ENCODE measurements around the gene ANKUB1. TPM values are rescaled to one million over a fixed set of nuclear protein-coding genes. Genes with fewer than 3 reads are reported as not detected.

Gene ANKUB1
- total RNA-seq, 1 donor from 2014 or later: not detected

GRCh38 chr3:149763565-149764195 is 28.7 kb downstream of the ANKUB1 start:
- H3K36me3 ChIP-seq: no peaks in the 10 kb centered on the region
- no peaks in the 10 kb centered on the region for H3K4me1 ChIP-seq
- DNase-seq: no peak
- ATAC-seq: peak; percentile 32
- intact Hi-C loops (cut with DNase I): no loop called here
- TF ChIP-seq, protein P1, sequence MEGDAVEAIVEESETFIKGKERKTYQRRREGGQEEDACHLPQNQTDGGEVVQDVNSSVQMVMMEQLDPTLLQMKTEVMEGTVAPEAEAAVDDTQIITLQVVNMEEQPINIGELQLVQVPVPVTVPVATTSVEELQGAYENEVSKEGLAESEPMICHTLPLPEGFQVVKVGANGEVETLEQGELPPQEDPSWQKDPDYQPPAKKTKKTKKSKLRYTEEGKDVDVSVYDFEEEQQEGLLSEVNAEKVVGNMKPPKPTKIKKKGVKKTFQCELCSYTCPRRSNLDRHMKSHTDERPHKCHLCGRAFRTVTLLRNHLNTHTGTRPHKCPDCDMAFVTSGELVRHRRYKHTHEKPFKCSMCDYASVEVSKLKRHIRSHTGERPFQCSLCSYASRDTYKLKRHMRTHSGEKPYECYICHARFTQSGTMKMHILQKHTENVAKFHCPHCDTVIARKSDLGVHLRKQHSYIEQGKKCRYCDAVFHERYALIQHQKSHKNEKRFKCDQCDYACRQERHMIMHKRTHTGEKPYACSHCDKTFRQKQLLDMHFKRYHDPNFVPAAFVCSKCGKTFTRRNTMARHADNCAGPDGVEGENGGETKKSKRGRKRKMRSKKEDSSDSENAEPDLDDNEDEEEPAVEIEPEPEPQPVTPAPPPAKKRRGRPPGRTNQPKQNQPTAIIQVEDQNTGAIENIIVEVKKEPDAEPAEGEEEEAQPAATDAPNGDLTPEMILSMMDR (IDR thresholded peaks at IDR 0.05): no peak
- no peak overlapping the region for H3K4me3 ChIP-seq
- H3K27me3 ChIP-seq: no peaks in the 10 kb centered on the region
- H3K27ac ChIP-seq: no peak overlapping the region
- H3K9me3 ChIP-seq: no peaks in the 10 kb centered on the region

GRCh38 chr3:149753717-149754116 is 38.6 kb downstream of the ANKUB1 start:
- ATAC-seq (no peak), DNase-seq (no peak)
- TF ChIP-seq, protein P1 (IDR thresholded peaks at IDR 0.05): no peak
- Histone ChIP-seq H3K27ac (no peak overlapping the region), H3K4me3 (no peak overlapping the region), H3K9me3 (no peaks in the 10 kb centered on the region), H3K27me3 (no peaks in the 10 kb centered on the region), H3K4me1 (peaks cover 13% of the 10 kb centered on the region), H3K36me3 (peaks cover 19% of the 10 kb centered on the region)
- intact Hi-C loops (cut with DNase I): no loop called here

DNA sequence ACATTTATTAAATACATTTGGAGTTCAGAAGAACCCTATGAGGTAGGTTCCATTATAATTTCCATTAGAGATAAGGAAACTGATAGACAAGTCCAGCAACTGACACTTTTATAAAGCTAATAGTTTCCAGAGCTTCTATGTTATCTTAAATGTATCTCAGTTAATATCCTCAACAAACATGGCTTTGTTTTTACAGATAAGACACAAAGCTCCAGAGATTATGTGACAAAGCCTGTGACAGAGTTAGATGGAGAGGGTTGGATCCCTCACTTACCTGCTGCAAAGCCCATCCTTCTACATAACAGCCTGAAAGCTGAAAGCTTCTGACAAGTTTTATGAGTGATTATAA is 39.6 kb downstream of the ANKUB1 start:
- peak overlapping the region; percentile 83 for H3K27ac ChIP-seq
- intact Hi-C loops (cut with DNase I): no loop called here
- peak overlapping the region; percentile 95 for H3K4me3 ChIP-seq
- H3K4me1 ChIP-seq: peaks cover 13% of the 10 kb centered on the region
- no peak for ATAC-seq
- no peaks in the 10 kb centered on the region for H3K27me3 ChIP-seq
- H3K36me3 ChIP-seq: peaks cover 28% of the 10 kb centered on the region
- no peak for DNase-seq
- TF ChIP-seq, protein P1 (IDR thresholded peaks at IDR 0.05): no peak
- H3K9me3 ChIP-seq: no peaks in the 10 kb centered on the region

- Histone ChIP-seq H3K27me3 (no peaks in the 10 kb centered on the region), H3K4me3 (peak within 1 kb of the TSS; percentile 95), H3K27ac (peak within 1 kb of the TSS; percentile 83), H3K9me3 (no peaks in the 10 kb centered on the region), H3K36me3 (peaks cover 34% of the 10 kb centered on the region), H3K4me1 (peaks cover 13% of the 10 kb centered on the region)
- DNase-seq (peak; percentile 86), ATAC-seq (peak; percentile 100)
- intact Hi-C loops (cut with DNase I): no loop called here
- TF ChIP-seq, protein P1 (IDR thresholded peaks at IDR 0.05): peak; percentile 40
Observed at GRCh38 chr3:149752051-149752787, 40.1 kb downstream of the ANKUB1 start, which contains the start of gene COMMD2. Gene COMMD2 (minus strand): TSS chr3:149752489. CDS start chr3:149752444, 45 bp downstream.

- Histone ChIP-seq H3K27me3 (no peaks in the 10 kb centered on the region), H3K4me3 (peak overlapping the region; percentile 95), H3K4me1 (peaks cover 13% of the 10 kb centered on the region), H3K9me3 (no peaks in the 10 kb centered on the region), H3K36me3 (peaks cover 40% of the 10 kb centered on the region), H3K27ac (peak overlapping the region; percentile 83)
- intact Hi-C loops (cut with DNase I): no loop called here
- TF ChIP-seq, protein P1 (IDR thresholded peaks at IDR 0.05): no peak
- DNase-seq (no peak), ATAC-seq (peak; percentile 35)
Observed at GRCh38 chr3:149751551-149751950, 40.8 kb downstream of the ANKUB1 start.
